Measurements from ENCODE around the gene FOXQ1. TPM values are rescaled to one million over a fixed set of nuclear protein-coding genes. Genes with fewer than 3 reads are reported as not detected.

Gene FOXQ1
- total and polyA plus RNA-seq, 2 of the 13 experiments (the other 11 are each of a cell fraction or from before 2014, with no cell fraction given) = 35.2 to 39.8 TPM

DNA sequence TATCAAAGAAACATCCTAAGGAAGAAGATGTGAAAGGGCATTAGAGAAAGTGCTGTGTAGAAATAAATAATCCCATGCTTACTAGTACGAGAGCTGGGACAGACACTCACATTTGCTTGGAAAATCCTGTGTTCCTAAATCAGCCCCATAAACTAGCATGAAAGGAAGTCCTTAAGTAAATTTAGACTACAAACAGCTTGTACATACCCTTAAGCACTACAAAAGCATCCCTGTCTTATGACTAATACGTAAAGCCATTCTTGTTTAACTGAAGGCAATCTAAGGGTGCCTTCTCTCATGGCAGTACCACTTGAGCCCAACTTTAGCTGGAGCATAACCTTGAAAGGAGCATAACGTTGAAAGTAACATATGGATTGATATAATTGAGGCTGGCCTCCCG, 15.4 kb upstream of the FOXQ1 start:
- CTCF ChIA-PET (ENCODE audit: low intra/inter-chr PET ratio, low total read pairs) = no interaction called here
- POLR2A ChIA-PET = interaction anchor here (1.0 to 6.8 kb wide), 4 partner anchors 14 to 68 kb away, joined by 3 to 66 read pairs (median 15); partner anchors contain the start of gene FOXQ1
- no peaks in the 10 kb centered on the region for H4K20me1 ChIP-seq (ENCODE audit: insufficient read depth, low read length)
- TF ChIP-seq SRSF1 (optimal IDR thresholded peaks at IDR 0.05; ENCODE audit: low read depth, low read length) (no peak), TBP (CRISPR knock-in tag; IDR thresholded peaks at IDR 0.05) (no peak), FLYWCH1 (CRISPR knock-in tag; IDR thresholded peaks at IDR 0.05) (no peak), FOXO1 (CRISPR knock-in tag; IDR thresholded peaks at IDR 0.05) (no peak), JUNB (CRISPR knock-in tag; IDR thresholded peaks at IDR 0.05; ENCODE audit: borderline replicate concordance) (no peak)
- H3K4me2 ChIP-seq (ENCODE audit: low read depth, low read length) = no peak overlapping the region
- no peaks in the 10 kb centered on the region for H3K36me3 ChIP-seq (replicated peaks in 1 of 2; ENCODE audit: control insufficient read depth in 1 of 2, insufficient read depth in 2 of 2, low read length in 2 of 2)
- H2AFZ ChIP-seq (ENCODE audit: low read length) = no peak overlapping the region
- H3K27ac ChIP-seq (ENCODE audit: extremely low read length, insufficient read depth, low read length) = no peak overlapping the region
- H3K9me3 ChIP-seq (ENCODE audit: low read length) = no peaks in the 10 kb centered on the region
- H3K4me1 ChIP-seq (ENCODE audit: insufficient read depth, low read length) = peaks cover 23% of the 10 kb centered on the region
- H3K79me2 ChIP-seq (ENCODE audit: insufficient read depth, low read length) = no peaks in the 10 kb centered on the region
- no peak overlapping the region for H3K9ac ChIP-seq (ENCODE audit: insufficient read depth, low read depth, low read length)
- H3K4me3 ChIP-seq (replicated peaks in 1 of 3; ENCODE audit: insufficient read depth in 1 of 3, low read depth in 2 of 3, low read length in 3 of 3) = no peak overlapping the region
- WGBS (ENCODE audit: low lambda C conversion rate) = 90% methylated on average over 4 of the region's 4 CpGs
- no peak for ATAC-seq
- no peak for FAIRE-seq
- intact Hi-C loops (cut with micrococcal nuclease; ENCODE audit: unreplicated experiment) = no loop called here
- H3K27me3 ChIP-seq (ENCODE audit: control insufficient read depth in 1 of 2, insufficient read depth in 2 of 2, low read length in 2 of 2) = no peaks in the 10 kb centered on the region
- in situ Hi-C loops (cut with HindIII; ENCODE audit: extremely low pct_ligation_motif_present, low pct_unique_long_range_greater_than_20kb) = no loop called here
- no peak for DNase-seq (ENCODE audit: low spot score)
- no TSS peak for BruUV-seq (replicated peaks)

DNA sequence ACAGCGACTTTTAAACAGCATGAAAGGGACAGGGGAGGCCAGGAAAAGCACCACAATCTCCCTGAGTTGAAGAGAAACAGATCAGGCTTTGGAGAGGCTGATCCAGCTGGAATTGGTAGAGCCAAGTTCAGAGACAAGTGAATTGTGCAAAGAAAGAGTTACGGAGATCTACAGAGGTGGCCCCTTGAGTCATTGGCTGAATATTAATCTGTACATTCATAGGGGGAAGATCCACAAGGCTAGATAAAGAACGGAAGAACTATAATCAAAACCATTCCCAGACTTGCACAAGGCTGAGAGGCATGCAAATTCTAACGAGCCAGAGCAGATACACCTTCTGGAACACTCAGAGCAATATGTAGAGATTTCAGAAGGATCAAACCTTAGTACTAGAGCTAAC, 14.2 kb upstream of the FOXQ1 start:
- ChIA-PET POLR2A (interaction anchor here (1.0 to 6.8 kb wide), 3 partner anchors 13 to 241 kb away, joined by 3 to 66 read pairs (median 27); partner anchors contain the start of gene FOXQ1), CTCF (ENCODE audit: low intra/inter-chr PET ratio, low total read pairs) (no interaction called here)
- H3K4me3 ChIP-seq (replicated peaks in 1 of 3; ENCODE audit: insufficient read depth in 1 of 3, low read depth in 2 of 3, low read length in 3 of 3) = no peak overlapping the region
- peaks cover 23% of the 10 kb centered on the region for H3K4me1 ChIP-seq (ENCODE audit: insufficient read depth, low read length)
- H4K20me1 ChIP-seq (ENCODE audit: insufficient read depth, low read length) = no peaks in the 10 kb centered on the region
- no peak overlapping the region for H3K27ac ChIP-seq (ENCODE audit: extremely low read length, insufficient read depth, low read length)
- FAIRE-seq (no peak), DNase-seq (ENCODE audit: low spot score) (no peak), ATAC-seq (no peak)
- in situ Hi-C loops (cut with HindIII; ENCODE audit: extremely low pct_ligation_motif_present, low pct_unique_long_range_greater_than_20kb) (no loop called here), intact Hi-C loops (cut with micrococcal nuclease; ENCODE audit: unreplicated experiment) (no loop called here)
- no peaks in the 10 kb centered on the region for H3K36me3 ChIP-seq (replicated peaks in 1 of 2; ENCODE audit: control insufficient read depth in 1 of 2, insufficient read depth in 2 of 2, low read length in 2 of 2)
- H3K4me2 ChIP-seq (ENCODE audit: low read depth, low read length) = no peak overlapping the region
- H3K9ac ChIP-seq (ENCODE audit: insufficient read depth, low read depth, low read length) = no peak overlapping the region
- no peaks in the 10 kb centered on the region for H3K9me3 ChIP-seq (ENCODE audit: low read length)
- 77% methylated on average over 4 of the region's 4 CpGs for WGBS (ENCODE audit: low lambda C conversion rate)
- no peaks in the 10 kb centered on the region for H3K79me2 ChIP-seq (ENCODE audit: insufficient read depth, low read length)
- no peaks in the 10 kb centered on the region for H3K27me3 ChIP-seq (ENCODE audit: control insufficient read depth in 1 of 2, insufficient read depth in 2 of 2, low read length in 2 of 2)
- BruUV-seq (replicated peaks) = no TSS peak
- no peak overlapping the region for H2AFZ ChIP-seq (ENCODE audit: low read length)
- TF ChIP-seq, protein P1, sequence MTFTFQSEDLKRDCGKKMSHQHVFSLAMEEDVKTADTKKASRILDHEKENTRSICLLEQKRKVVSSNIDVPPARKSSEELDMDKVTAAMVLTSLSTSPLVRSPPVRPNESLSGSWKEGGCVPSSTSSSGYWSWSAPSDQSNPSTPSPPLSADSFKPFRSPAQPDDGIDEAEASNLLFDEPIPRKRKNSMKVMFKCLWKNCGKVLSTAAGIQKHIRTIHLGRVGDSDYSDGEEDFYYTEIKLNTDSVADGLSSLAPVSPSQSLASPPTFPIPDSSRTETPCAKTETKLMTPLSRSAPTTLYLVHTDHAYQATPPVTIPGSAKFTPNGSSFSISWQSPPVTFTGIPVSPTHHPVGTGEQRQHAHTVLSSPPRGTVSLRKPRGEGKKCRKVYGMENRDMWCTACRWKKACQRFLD (CRISPR knock-in tag; IDR thresholded peaks at IDR 0.05; ENCODE audit: borderline replicate concordance) = no peak
- no peak for TF ChIP-seq ZNF230 (CRISPR knock-in tag; IDR thresholded peaks at IDR 0.05)
- no peak for TF ChIP-seq SUZ12 (IDR thresholded peaks at IDR 0.05; ENCODE audit: low read depth, low read length)
- TF ChIP-seq SIX4 (CRISPR knock-in tag; IDR thresholded peaks at IDR 0.05) = no peak
- no peak for TF ChIP-seq NCOA5 (CRISPR knock-in tag; IDR thresholded peaks at IDR 0.05)
- TF ChIP-seq, protein P2, sequence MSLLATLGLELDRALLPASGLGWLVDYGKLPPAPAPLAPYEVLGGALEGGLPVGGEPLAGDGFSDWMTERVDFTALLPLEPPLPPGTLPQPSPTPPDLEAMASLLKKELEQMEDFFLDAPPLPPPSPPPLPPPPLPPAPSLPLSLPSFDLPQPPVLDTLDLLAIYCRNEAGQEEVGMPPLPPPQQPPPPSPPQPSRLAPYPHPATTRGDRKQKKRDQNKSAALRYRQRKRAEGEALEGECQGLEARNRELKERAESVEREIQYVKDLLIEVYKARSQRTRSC (CRISPR knock-in tag; IDR thresholded peaks at IDR 0.05; ENCODE audit: low read depth) = no peak
- TF ChIP-seq, protein P3, sequence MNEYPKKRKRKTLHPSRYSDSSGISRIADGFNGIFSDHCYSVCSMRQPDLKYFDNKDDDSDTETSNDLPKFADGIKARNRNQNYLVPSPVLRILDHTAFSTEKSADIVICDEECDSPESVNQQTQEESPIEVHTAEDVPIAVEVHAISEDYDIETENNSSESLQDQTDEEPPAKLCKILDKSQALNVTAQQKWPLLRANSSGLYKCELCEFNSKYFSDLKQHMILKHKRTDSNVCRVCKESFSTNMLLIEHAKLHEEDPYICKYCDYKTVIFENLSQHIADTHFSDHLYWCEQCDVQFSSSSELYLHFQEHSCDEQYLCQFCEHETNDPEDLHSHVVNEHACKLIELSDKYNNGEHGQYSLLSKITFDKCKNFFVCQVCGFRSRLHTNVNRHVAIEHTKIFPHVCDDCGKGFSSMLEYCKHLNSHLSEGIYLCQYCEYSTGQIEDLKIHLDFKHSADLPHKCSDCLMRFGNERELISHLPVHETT (CRISPR knock-in tag; conservative IDR thresholded peaks at IDR 0.05) = no peak
- TF ChIP-seq ZNF207 (IDR thresholded peaks at IDR 0.05; ENCODE audit: borderline replicate concordance) = no peak
- no peak for TF ChIP-seq ZNF224 (CRISPR knock-in tag; IDR thresholded peaks at IDR 0.05)
- TF ChIP-seq, protein P4, sequence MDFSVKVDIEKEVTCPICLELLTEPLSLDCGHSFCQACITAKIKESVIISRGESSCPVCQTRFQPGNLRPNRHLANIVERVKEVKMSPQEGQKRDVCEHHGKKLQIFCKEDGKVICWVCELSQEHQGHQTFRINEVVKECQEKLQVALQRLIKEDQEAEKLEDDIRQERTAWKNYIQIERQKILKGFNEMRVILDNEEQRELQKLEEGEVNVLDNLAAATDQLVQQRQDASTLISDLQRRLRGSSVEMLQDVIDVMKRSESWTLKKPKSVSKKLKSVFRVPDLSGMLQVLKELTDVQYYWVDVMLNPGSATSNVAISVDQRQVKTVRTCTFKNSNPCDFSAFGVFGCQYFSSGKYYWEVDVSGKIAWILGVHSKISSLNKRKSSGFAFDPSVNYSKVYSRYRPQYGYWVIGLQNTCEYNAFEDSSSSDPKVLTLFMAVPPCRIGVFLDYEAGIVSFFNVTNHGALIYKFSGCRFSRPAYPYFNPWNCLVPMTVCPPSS (IDR thresholded peaks at IDR 0.05) = no peak
- TF ChIP-seq SP1 (IDR thresholded peaks at IDR 0.05) = no peak
- TF ChIP-seq SP1 (CRISPR knock-in tag; IDR thresholded peaks at IDR 0.05) = no peak
